ENCODE measurements around the gene LILRA5.

- TF ChIP-seq POLR2A (IDR thresholded peaks at IDR 0.05) = no peak
- TF ChIP-seq, protein P1, sequence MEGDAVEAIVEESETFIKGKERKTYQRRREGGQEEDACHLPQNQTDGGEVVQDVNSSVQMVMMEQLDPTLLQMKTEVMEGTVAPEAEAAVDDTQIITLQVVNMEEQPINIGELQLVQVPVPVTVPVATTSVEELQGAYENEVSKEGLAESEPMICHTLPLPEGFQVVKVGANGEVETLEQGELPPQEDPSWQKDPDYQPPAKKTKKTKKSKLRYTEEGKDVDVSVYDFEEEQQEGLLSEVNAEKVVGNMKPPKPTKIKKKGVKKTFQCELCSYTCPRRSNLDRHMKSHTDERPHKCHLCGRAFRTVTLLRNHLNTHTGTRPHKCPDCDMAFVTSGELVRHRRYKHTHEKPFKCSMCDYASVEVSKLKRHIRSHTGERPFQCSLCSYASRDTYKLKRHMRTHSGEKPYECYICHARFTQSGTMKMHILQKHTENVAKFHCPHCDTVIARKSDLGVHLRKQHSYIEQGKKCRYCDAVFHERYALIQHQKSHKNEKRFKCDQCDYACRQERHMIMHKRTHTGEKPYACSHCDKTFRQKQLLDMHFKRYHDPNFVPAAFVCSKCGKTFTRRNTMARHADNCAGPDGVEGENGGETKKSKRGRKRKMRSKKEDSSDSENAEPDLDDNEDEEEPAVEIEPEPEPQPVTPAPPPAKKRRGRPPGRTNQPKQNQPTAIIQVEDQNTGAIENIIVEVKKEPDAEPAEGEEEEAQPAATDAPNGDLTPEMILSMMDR (IDR thresholded peaks at IDR 0.05) = no peak
Observed at GRCh38 chr19:54312011-54312410, 955 bp downstream of the LILRA5 start.

Measured in ovary (tissue), 3 donors.